ENCODE results near the gene NRG2.
A peak's percentile ranks its signal among the peaks of the same experiment; 100 is the strongest.

NRG2 gene

DNA sequence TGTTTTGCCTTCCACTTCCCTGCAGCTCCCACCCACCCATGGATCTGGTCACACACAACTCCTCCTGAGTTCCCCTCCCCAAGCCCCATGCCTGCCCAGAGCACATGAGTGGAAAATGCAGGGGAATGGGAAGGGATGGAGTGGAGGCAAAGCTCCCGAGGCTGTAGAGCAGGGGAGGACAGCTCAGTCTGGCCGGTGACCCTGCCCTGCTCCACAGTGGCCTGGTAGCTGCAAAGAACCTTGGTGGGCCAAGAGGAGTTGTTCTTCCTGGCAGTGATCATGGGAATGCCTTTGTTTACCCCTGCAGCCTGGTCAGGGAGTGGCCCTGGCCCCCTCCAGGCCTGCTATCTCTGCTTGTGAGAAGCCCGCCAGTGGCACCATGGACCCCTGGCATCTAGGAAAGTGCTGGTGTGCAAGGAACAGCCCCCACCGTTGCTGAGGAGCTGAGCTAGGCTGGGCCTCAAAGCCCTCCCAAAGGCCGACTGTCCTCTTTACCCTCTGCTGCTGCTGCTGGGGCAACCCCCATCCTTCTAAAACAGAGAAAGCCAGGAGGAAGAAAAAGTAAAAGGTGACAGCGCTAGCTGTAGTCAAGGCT lies 187.1 kb downstream of the NRG2 start:
- no peak for DNase-seq (ENCODE audit: low read depth)

DNA sequence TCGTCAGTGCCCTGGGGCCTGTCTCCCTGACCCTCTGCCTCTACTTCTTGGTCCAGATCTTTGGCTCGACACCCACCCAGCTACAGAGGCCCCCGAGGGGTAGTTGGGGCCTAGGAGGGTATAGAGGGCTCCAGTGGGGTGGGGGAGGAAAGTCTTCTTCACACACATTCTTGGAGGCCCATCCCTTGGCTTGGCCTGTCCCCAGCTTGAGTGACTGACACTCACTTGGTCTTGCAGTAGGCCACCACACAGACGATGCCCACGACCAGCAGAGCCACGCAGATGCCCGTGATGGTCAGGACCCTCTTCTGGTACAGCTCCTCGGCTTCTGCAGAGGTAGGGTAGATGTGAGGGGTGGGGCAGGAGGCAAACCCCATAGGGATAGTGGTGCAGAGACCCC lies 187.6 kb downstream of the NRG2 start:
- no peak for DNase-seq (ENCODE audit: low read depth)

DNA sequence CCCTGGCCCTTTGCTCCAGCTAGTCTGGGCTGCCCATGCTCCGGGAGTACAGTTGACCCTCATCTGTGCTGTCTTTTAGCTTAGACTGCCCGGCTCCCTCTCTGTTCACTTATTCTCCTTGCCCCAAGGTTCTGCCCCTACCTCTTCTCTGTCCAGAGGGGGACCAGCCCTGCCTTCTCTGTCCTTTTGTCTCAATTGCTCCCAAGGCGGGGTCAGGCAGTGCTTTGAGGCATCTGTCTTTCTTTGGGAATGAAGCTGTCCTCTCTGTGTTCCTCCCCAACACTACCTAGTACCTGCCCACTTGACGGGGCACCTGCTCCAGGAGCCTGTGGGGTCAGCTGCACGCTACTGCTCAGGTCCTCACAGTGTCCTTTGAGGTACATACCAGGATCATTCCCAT lies 188.1 kb downstream of the NRG2 start:
- DNase-seq (ENCODE audit: low read depth), result no peak

DNA sequence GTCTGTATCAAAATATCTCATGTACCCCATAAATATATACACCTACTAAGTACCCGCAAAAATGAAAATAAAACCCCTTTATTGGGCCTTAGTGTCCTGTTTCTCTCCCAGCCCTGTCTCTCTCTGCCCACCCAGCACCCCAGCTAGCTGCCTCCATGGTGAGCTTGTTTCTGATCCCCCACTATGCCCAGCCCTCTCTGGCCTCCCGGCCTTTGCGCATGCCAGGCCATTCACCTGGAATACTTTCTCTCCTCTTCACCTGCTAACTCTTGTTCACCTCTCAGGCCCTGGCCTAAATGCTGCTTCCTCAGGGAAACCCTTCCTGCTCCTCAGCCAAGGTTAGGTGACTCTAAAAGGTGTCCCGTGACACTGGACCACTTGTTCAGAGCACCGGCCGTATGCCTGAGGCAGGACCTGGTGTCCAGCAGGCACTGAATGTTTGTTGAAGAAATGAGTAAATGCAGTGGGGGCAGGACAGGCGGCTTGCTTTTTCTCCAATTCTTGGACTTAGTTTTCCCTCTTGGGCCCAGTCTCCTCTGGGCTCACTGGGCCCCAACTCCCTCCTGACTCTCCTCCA lies 189.0 kb downstream of the NRG2 start:
- no peak for DNase-seq (ENCODE audit: low read depth)

DNA sequence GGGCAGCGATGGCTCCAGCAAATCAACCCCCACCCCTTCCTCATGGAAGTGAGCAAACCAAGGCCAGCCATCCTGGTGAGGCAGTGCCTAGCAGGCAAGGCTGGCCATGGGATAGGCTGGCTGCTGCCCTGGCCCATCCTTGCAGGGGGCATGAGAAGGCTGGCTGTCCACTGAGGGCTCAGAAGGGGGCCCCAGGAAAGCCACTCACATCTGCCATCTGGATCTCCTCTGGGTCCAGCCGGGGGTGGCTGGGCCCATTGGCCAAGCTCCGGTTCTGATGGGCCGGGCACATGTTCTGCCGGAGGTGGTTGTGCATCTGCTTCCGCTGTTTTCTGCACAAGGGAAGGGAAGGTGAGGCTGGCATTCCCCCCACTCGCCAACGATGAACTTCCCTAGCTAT lies 190.4 kb downstream of the NRG2 start:
- DNase-seq (ENCODE audit: low read depth), result no peak

DNA sequence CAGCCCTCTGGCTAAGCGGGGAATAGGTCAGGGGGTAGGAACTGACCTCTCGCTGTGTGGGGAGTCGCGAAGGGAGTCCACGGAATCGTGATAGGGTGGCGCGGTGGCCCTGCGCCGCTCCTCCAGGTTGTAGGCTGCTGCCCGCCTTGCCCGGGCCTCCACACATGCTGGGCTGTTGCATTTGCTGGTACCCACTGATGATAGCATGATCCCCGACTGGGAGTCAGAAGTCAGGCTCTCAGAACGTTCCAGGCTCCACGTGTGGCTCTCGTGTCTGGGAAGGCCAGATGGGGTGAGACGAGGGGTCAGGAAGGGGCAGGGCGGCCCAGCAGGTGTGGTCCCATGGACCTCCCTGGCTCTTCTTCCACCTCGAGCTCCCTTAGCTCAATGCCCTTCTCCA lies 191.5 kb downstream of the NRG2 start:
- DNase-seq (ENCODE audit: low read depth), result no peak

DNA sequence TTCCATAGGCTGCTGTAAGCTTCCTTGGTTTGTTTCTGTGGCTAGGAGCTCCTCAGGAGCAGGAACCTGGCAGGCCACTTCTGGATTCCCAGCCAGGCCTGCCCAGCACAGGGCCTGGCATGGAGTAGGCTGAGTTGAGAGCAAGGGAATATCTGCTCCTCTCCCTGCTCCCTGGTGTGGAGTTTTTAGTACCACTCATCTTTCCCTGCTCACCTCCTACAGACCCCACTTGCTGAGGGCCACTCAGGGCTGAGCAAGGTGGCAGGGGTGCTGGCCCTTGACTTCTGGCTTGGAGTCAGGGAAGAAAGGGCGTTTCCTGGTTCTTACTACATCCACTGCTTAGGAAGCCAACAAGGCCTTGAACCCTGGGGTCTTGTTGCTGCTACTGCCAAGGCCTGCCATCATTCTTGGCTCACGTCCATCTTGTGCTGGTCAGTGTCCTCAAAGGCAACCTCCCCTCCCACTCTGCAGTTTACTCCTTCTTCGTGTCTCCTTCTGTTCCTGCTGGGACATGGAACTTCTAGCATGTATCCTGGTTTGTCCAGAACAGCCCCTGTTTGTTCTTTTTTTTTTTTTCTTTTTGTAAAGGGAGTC lies 192.6 kb downstream of the NRG2 start:
- DNase-seq (ENCODE audit: low read depth), result no peak

DNA sequence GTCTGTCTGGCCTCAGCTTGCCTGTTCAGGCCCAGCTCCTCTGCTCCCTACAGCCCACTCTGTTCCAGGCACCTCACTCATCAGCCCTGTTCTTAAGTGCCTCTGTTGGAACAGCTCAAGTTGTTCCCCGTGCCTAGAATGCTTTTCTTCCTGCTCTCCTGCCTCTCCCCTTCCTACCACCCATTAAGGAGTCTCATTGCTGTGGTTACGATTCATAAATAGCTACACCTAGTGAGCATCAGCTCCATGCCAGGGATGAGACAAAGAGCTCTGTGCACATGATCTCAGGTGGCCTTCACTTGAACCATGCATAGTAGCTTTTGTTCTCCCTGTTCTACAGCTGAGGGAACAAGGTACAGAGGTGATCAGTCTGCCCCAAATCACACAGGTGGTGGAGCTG lies 193.2 kb downstream of the NRG2 start:
- DNase-seq (ENCODE audit: low read depth), result no peak

DNA sequence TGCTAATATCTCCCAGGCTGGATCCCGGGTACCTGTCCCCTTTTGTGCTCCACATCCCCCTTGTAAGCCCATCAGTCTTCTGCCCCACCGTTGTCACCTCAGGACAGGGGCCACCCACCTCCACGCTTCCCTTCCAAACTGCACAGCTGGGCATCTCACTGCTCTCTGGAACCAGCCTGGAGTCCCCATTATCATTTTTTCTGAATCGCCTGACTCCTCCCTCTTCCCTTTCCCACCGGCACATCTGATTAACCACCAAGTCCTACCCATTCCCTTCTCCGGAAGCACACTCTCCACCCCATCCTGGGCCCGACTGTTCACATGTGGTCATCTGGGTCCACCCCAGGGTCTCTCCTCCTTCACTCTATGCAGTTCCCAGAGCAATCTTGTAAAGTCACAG lies 193.6 kb downstream of the NRG2 start:
- no peak for DNase-seq (ENCODE audit: low read depth)

DNA sequence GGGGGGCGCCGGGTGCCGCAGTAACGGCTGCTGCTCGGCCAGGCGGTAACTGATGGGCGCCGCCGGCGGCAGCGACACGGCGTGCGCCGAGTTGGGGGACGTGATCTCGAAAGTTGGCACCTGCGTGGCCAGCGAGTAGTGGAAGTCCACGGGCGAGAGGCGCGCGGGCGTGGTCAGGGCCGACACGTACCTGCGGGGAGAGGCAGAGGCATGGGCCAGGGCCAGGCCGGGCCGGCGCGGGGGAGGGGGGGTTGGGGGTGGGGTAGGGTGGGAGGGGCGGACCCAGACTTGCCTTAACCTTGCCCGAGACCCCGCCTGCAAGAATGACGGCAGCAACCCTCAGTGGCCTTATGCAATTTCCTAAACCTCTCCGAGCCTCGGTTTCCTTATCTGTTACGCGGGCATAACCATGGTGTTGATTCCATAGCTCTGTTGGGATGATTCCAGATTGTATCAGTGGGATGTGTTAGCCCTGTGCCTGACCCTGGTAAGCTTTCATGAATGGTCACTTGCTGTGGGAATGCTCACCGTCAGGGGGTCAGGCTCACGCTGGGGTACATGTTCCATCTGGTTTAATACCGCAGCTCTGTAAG lies 194.5 kb downstream of the NRG2 start:
- no peak for DNase-seq (ENCODE audit: low read depth)

DNA sequence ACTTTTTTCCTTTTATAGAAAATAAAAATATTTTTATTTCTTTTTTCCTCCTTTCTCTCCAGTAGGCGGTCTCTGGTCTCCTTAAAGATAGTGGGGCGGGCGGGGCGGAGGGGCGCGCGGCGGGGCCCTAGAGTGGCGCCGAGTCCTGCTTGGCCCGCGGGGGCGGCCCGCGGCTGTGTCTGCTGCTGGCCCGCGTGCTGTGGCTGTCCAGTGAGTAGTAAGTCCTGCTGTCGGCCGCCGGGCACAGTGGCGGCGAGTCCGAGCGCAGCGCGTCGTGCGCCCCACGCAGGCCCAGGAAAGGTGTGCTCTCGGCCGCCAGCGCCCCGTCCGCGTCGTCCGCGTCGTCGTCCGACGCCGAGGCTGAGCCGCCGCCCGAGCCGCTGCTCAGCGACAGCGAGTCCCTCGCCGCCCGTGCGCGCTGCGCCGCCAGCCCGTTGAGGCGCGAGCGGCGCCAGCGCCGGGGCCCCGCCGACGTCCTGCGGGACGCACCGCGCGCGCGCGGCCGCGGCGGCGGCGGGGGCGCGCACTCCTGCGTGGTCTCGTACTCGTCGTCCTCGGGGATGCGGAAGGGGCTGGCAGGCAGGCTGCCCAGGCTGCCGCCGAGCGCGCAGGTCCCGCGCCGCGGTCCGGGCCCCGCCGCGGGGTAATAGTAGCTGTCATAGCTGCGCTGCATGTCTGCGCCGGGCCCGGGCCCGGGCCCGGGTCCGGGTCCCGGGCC lies 195.2 kb downstream of the NRG2 start:
- no peak for DNase-seq (ENCODE audit: low read depth)

DNA sequence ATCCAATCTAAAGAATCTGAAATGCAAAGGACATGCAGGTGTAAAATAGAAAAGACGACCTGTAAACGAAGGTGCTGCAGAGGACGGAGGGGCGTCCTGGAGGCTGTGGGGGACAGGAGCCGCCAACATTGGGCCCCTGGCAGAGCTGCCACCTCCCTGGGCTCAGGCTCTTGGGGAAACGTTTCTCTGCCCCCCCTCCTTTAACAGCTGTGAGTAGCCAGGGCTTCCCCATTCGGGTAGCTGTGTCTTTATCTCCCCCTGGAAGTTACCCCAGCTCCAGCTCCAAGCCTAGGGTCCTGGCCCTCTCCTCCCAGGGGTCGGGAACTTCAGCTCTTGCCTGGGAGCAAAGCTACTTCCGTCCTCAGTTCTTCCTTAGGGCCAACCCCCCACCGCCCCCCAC lies 196.0 kb downstream of the NRG2 start:
- no peak for DNase-seq (ENCODE audit: low read depth)

DNA sequence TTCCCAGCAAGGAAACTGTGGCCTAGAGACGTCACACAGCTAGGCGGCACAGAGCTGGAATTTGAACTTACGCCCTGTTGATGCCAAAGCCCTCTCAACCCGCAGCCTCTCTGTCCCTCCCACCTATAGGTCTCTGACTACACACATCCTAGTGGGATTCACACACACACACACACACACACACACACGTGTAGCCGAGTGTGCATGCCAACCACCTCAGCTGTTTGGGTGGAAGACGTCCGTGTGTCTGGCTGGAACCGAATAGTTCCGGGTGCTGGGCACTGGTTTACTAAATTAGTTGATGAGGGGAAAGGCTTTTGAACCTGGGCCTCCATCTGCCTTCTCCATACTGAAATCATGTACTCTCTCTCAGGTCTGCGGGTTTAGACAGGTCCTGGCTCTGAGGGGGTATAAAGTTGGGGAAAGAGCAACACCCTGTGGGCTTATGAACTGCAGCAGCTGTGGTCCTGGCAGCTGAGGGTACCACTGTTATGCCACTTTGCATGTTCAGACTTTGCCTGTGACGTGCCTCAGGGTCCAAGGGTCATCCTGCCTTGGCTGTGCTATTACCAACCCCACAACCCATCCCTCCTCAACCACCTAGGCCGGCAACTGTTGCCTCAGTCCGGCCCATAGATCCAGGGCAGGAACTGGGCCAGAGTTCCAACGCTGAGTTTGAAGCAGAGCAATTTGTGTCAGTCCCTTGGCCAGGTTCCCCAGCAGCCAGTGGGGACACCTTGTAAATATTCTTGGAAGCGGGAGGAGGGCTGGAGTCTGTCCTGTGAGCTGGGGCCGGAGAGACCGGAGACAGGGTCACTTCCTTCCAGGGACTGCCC lies 197.0 kb downstream of the NRG2 start:
- no peak for DNase-seq (ENCODE audit: low read depth)

DNA sequence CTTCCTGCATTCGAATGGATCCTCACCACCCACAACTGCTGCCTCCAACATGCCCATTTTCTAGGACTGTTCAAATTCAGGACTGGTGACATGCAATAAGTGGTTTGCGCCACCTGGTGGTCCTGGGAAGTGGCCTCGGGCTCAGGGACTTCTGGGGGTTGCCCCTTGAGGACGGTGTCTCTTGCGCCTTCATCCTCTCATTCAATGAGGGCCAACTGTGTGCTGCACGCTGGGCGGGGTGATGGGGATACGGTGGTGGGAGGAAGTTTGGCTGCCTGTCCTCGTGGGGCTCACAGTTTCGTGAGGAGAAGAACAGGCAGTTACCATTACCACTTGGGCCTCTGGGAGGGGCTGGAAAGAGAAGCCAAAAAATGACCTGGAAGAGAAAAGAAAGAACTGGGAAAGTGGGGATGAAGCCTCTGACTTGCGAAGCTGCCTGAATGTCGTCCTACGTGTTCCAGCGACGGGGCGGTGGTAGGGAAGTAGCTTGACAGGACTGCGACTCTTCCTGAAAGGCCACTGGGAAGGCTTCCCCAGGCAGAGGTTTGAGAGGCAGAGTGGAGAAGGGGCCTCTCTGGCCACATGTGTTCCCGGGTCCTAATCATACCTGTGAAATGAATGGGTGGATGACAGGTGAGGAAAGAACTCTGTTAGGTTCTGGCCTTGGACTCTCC lies 198.5 kb downstream of the NRG2 start:
- DNase-seq (ENCODE audit: low read depth), result peak; percentile 71

DNA sequence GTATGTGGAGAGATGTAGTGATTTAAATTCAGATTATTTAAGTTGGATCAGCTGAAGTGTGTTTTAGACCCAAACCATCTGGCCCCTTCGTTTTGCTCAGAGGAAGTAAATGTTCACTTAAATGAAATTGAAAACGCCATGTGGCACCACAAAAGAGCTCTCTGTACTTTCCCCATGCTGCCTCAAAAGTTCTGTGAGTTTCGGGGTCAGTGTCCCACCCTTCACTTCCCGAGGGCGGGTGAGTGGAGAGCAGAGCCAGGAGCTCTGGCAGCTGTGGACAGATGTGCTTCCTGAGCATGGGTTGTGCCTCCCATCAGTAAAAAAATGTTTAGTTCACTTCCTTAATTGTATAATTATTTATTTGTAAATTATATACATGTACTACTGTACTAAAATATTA lies 199.1 kb downstream of the NRG2 start:
- DNase-seq (ENCODE audit: low read depth), result no peak

DNA sequence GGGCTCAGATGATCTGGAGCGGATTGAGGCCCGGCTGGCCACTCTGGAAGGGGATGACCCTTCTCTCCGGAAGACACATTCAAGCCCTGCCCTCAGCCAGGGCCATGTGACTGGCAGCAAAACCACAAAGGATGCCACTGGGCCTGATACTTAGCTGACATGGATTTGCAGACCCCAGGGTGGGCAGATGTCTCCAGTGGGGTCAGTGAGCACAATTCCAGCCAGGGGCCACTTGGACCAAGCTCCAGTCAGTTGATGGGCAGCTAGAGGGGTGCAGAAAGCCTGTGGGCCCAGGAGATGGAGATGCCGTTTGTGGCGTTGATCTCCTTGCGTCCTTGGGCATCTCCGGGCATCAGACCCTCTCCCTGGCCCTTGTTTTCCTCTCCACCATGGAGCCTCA lies 200.8 kb downstream of the NRG2 start:
- DNase-seq (ENCODE audit: low read depth), result no peak

DNA sequence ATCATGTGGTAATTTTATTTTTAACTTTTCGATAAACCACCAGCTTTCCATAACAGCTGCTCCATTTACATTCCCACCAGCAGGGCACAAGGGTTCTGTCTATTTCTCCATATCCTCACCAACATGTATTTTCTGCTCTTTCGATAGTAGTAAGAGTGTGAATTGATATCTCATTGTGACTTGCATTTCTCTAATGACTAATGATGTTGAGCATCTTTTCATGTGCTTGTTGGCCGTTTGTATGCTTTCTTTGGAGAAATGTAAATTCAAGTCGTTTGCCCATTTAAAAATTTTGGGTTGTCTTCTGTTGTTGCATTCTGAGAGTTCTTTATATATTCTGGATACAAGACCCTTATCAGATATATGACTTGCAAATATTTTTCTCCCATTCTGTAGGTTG lies 201.6 kb downstream of the NRG2 start:
- no peak for DNase-seq (ENCODE audit: low read depth)

DNA sequence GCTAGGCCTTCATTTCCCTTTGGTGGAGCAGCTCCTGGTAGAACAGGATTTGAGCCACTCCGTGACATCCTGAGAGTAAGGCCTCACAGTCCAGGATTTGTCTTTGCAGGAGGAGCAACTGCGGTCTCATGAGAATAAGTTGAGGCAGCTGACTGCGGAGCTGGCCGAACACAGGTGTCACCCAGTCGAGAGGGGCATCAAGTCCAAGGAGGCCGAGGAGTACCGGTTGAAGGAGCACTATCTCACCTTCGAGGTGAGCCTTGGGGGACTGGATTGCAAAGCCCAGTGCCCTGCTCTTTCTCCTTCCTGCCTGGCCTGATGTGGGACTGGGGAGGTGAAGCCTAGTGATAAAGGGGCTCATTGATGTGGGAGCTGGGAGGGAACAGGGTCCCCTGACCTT lies 203.2 kb downstream of the NRG2 start:
- DNase-seq (ENCODE audit: low read depth), result no peak

DNA sequence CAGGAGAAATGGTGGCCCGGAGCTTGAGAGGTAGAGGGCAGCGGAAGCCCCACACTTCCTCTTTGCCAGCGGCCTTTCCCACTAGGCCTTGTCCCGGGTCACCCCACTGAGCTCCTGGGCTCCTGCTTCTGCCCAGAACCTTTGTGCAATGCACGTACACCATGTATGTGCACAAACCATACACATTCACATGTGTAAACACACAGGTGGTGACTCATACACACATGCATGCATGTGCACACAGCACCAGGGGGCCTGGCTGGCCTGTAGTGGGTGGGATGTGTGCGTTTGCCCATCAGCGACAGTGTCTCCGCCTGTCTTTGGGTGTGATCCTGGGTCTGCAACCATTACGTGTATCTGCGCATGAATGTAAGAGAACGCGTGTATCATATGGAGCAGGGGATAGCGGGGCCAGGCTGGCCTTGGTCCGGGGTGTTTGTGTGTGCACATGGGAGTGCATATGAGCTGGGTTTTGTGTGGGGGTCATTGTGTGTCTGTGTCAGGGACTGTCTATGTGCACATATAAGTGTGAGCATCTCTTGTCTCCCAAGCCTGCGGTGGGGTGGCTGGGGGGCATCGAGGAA lies 203.8 kb downstream of the NRG2 start:
- DNase-seq (ENCODE audit: low read depth), result no peak

DNA sequence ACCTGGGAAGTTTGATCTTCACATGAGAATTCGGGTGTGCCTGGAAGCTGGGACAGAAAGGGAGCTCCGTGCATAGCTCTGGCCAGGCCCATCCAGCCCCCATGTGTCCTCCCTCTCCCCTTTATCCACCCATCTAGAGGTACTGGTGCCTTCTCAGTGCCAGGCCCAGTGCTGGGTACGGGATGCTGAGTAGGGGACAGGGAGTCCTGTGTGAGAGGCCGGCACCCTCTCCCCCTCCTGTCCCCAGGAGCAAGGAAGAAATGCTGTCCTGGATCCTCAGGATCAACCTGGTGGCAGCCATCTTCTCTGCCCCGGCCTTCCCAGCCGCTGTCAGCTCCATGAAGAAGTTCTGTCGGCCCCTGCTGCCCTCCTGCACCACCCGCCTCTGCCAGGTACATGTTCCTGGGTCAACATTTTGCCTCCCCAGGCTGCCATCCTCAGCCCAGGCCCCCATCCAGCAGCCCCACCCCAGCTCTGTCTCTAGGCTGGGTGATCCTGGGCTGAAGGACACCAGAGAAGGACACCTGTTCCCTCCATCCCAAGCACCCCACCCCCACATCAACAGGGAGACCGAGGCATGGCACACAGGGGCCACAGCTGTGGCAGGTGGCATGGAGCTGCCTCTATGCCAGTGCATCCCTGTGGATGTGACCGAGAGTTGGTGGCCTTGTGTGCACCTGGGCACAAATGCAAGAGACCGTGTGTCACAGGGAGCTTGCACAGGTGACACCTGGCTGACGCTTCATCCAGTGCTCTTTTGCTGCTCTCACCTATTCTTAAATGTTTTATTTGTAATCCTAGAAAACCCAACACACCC lies 204.5 kb downstream of the NRG2 start:
- DNase-seq (ENCODE audit: low read depth), result no peak
